Measurements from ENCODE around the gene TPCN1. TPM values are rescaled to one million over a fixed set of nuclear protein-coding genes. Genes with fewer than 3 reads are reported as not detected.

Gene TPCN1
- total and polyA plus RNA-seq, 2 experiments from 2014 or later, result 14.4 to 16.2 TPM

DNA sequence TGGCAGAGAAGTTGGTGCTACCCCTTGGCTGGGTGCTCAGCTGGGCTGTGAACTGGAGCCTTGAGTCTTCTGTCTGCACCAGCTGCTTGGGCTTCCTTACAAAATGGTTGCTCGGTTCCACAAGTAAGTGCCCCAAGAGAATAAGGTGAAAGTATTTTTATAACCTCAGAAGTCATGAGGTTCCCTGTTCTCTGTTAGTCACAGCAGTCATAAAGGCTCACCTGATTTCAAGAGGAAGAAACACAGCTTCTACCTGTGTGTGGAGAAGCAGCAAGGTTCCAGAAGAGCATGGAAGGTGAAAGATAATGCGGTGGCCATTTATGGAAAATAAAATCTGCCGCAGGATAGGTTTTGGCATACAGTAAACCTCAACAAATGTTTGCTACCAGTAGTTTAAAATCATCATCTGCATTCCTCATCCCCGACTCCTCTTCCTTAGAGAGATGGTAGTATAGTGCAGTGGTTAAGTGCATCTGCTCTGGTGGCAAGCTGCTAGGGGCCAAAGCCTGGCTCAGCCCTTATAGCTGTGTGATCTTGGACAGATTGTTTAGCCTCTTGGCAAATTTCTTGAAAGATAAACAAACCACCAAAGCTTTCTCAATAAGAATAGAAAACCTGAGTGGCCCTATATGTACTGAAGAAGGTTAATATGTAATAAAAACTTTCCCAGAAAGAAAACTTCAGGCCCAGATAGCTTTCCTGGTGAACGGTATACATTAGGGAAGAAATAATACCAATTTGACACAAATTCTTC, 32.4 kb downstream of the TPCN1 start:
- no peak overlapping the region for H2AFZ ChIP-seq
- Mint-ChIP-seq H3K9me3 (no peaks in the 10 kb centered on the region), H3K4me3 (no peak overlapping the region), H3K27me3 (ENCODE audit: insufficient read depth, low read depth, poor library complexity) (peaks cover under 1% of the 10 kb centered on the region), H3K4me1 (peaks cover under 1% of the 10 kb centered on the region), H3K27ac (no peak overlapping the region), H3K36me3 (ENCODE audit: low read depth) (peaks cover 7% of the 10 kb centered on the region; the same call in 2 of the 3 replicates)
- no peak overlapping the region for H3K27ac ChIP-seq (ENCODE audit: low read depth)
- H3K36me3 ChIP-seq (ENCODE audit: insufficient read depth), result no peaks in the 10 kb centered on the region
- no peaks in the 10 kb centered on the region; the same call in 1 of the 2 replicates for H3K4me1 ChIP-seq (ENCODE audit: insufficient read depth)
- H3K4me3 ChIP-seq, result no peak overlapping the region
- no peaks in the 10 kb centered on the region for H3K9me2 ChIP-seq (ENCODE audit: insufficient read depth)
- TF ChIP-seq NANOG (IDR thresholded peaks at IDR 0.05; ENCODE audit: borderline replicate concordance) (no peak), STAT1 (IDR thresholded peaks at IDR 0.05; ENCODE audit: unreplicated experiment) (no peak)
- H3K27me3 ChIP-seq (ENCODE audit: insufficient read depth), result no peaks in the 10 kb centered on the region
- ATAC-seq (no peak), DNase-seq (ENCODE audit: low spot score) (no peak)
- no peaks in the 10 kb centered on the region for H3K79me2 ChIP-seq (replicated peaks; ENCODE audit: insufficient read depth)
- H3F3A ChIP-seq (replicated peaks; ENCODE audit: low read depth), result no peaks in the 10 kb centered on the region
- H4K20me1 ChIP-seq (replicated peaks; ENCODE audit: insufficient read depth), result no peaks in the 10 kb centered on the region
- no peak overlapping the region for H3K4me2 ChIP-seq

GRCh38 chr12:113254298-113254697, 33.0 kb downstream of the TPCN1 start:
- no peaks in the 10 kb centered on the region for H3K27me3 Mint-ChIP-seq (ENCODE audit: insufficient read depth, low read depth, poor library complexity)
- H2AFZ ChIP-seq, result no peak overlapping the region
- ATAC-seq, result no peak
- TF ChIP-seq EZH2phosphoT487 (IDR thresholded peaks at IDR 0.05; ENCODE audit: unreplicated experiment) (no peak), JUNB (IDR thresholded peaks at IDR 0.05; ENCODE audit: unreplicated experiment) (no peak), STAT1 (IDR thresholded peaks at IDR 0.05; ENCODE audit: unreplicated experiment) (no peak), EZH2 (IDR thresholded peaks at IDR 0.05; ENCODE audit: low read depth, unreplicated experiment) (no peak), ZNF331 (CRISPR knock-in tag; IDR thresholded peaks at IDR 0.05; ENCODE audit: low read depth) (no peak), ZNF114 (CRISPR knock-in tag; IDR thresholded peaks at IDR 0.05) (no peak)
- TF ChIP-seq, protein P1, sequence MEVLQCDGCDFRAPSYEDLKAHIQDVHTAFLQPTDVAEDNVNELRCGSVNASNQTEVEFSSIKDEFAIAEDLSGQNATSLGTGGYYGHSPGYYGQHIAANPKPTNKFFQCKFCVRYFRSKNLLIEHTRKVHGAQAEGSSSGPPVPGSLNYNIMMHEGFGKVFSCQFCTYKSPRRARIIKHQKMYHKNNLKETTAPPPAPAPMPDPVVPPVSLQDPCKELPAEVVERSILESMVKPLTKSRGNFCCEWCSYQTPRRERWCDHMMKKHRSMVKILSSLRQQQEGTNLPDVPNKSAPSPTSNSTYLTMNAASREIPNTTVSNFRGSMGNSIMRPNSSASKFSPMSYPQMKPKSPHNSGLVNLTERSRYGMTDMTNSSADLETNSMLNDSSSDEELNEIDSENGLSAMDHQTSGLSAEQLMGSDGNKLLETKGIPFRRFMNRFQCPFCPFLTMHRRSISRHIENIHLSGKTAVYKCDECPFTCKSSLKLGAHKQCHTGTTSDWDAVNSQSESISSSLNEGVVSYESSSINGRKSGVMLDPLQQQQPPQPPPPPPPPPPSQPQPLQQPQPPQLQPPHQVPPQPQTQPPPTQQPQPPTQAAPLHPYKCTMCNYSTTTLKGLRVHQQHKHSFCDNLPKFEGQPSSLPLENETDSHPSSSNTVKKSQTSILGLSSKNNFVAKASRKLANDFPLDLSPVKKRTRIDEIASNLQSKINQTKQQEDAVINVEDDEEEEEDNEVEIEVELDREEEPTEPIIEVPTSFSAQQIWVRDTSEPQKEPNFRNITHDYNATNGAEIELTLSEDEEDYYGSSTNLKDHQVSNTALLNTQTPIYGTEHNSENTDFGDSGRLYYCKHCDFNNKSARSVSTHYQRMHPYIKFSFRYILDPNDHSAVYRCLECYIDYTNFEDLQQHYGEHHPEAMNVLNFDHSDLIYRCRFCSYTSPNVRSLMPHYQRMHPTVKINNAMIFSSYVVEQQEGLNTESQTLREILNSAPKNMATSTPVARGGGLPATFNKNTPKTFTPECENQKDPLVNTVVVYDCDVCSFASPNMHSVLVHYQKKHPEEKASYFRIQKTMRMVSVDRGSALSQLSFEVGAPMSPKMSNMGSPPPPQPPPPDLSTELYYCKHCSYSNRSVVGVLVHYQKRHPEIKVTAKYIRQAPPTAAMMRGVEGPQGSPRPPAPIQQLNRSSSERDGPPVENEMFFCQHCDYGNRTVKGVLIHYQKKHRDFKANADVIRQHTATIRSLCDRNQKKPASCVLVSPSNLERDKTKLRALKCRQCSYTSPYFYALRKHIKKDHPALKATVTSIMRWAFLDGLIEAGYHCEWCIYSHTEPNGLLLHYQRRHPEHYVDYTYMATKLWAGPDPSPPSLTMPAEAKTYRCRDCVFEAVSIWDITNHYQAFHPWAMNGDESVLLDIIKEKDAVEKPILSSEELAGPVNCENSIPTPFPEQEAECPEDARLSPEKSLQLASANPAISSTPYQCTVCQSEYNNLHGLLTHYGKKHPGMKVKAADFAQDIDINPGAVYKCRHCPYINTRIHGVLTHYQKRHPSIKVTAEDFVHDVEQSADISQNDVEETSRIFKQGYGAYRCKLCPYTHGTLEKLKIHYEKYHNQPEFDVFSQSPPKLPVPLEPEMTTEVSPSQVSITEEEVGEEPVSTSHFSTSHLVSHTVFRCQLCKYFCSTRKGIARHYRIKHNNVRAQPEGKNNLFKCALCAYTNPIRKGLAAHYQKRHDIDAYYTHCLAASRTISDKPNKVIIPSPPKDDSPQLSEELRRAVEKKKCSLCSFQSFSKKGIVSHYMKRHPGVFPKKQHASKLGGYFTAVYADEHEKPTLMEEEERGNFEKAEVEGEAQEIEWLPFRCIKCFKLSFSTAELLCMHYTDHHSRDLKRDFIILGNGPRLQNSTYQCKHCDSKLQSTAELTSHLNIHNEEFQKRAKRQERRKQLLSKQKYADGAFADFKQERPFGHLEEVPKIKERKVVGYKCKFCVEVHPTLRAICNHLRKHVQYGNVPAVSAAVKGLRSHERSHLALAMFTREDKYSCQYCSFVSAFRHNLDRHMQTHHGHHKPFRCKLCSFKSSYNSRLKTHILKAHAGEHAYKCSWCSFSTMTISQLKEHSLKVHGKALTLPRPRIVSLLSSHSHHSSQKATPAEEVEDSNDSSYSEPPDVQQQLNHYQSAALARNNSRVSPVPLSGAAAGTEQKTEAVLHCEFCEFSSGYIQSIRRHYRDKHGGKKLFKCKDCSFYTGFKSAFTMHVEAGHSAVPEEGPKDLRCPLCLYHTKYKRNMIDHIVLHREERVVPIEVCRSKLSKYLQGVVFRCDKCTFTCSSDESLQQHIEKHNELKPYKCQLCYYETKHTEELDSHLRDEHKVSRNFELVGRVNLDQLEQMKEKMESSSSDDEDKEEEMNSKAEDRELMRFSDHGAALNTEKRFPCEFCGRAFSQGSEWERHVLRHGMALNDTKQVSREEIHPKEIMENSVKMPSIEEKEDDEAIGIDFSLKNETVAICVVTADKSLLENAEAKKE (CRISPR knock-in tag; IDR thresholded peaks at IDR 0.05), result no peak
- TF ChIP-seq, protein P2, sequence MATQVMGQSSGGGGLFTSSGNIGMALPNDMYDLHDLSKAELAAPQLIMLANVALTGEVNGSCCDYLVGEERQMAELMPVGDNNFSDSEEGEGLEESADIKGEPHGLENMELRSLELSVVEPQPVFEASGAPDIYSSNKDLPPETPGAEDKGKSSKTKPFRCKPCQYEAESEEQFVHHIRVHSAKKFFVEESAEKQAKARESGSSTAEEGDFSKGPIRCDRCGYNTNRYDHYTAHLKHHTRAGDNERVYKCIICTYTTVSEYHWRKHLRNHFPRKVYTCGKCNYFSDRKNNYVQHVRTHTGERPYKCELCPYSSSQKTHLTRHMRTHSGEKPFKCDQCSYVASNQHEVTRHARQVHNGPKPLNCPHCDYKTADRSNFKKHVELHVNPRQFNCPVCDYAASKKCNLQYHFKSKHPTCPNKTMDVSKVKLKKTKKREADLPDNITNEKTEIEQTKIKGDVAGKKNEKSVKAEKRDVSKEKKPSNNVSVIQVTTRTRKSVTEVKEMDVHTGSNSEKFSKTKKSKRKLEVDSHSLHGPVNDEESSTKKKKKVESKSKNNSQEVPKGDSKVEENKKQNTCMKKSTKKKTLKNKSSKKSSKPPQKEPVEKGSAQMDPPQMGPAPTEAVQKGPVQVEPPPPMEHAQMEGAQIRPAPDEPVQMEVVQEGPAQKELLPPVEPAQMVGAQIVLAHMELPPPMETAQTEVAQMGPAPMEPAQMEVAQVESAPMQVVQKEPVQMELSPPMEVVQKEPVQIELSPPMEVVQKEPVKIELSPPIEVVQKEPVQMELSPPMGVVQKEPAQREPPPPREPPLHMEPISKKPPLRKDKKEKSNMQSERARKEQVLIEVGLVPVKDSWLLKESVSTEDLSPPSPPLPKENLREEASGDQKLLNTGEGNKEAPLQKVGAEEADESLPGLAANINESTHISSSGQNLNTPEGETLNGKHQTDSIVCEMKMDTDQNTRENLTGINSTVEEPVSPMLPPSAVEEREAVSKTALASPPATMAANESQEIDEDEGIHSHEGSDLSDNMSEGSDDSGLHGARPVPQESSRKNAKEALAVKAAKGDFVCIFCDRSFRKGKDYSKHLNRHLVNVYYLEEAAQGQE (IDR thresholded peaks at IDR 0.05; ENCODE audit: unreplicated experiment), result no peak
- TF ChIP-seq, protein P3, sequence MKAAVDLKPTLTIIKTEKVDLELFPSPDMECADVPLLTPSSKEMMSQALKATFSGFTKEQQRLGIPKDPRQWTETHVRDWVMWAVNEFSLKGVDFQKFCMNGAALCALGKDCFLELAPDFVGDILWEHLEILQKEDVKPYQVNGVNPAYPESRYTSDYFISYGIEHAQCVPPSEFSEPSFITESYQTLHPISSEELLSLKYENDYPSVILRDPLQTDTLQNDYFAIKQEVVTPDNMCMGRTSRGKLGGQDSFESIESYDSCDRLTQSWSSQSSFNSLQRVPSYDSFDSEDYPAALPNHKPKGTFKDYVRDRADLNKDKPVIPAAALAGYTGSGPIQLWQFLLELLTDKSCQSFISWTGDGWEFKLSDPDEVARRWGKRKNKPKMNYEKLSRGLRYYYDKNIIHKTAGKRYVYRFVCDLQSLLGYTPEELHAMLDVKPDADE (IDR thresholded peaks at IDR 0.05), result no peak

More at GRCh38 chr12:113254298-113254697, 33.0 kb downstream of the TPCN1 start:
- Histone ChIP-seq H3K4me3 (no peak overlapping the region), H3F3A (replicated peaks; ENCODE audit: low read depth) (no peaks in the 10 kb centered on the region), H4K20me1 (replicated peaks; ENCODE audit: insufficient read depth) (no peaks in the 10 kb centered on the region), H3K27ac (ENCODE audit: low read depth) (no peak overlapping the region), H3K4me2 (no peak overlapping the region), H3K36me3 (ENCODE audit: insufficient read depth) (no peaks in the 10 kb centered on the region), H3K27me3 (ENCODE audit: insufficient read depth) (no peaks in the 10 kb centered on the region), H3K79me2 (replicated peaks; ENCODE audit: insufficient read depth) (no peaks in the 10 kb centered on the region), H3K9me2 (ENCODE audit: insufficient read depth) (no peaks in the 10 kb centered on the region), H3K4me1 (ENCODE audit: insufficient read depth) (no peaks in the 10 kb centered on the region; the same call in none of the 2 replicates)
- Mint-ChIP-seq H3K9me3 (no peaks in the 10 kb centered on the region), H3K4me3 (no peak overlapping the region), H3K36me3 (ENCODE audit: low read depth) (peaks cover 7% of the 10 kb centered on the region; the same call in 1 of the 3 replicates), H3K4me1 (peaks cover 3% of the 10 kb centered on the region), H3K27ac (no peak overlapping the region)
- DNase-seq (ENCODE audit: low spot score), result no peak
